Pulmonary artery endothelial cell (primary cell): ENCODE data around the gene PRKG1. TPM values are rescaled to one million over a fixed set of nuclear protein-coding genes. Genes with fewer than 3 reads are reported as not detected.
"Not testable (repeated sequence)": the region's sequence is repeated elsewhere in the genome, so short reads cannot be mapped to it uniquely, and the experiment has no call there.

ENCODE experiments used
- DNase-seq: peaks from one replicate; pipeline ENCODE4 v3.0.0-alpha.2; 2011; ENCODE audit warnings: low read depth, low spot score
- total RNA-seq: library from RNA; depleted of rRNA; stranded (reverse); fragments of >200 nt; gene quantifications from 2 replicates; pipeline ENCODE4 v1.2.3, GENCODE V29; 2014

PRKG1 gene
- total RNA-seq, 1 donor from 2014 or later: 1.3 TPM

GRCh38 chr10:51170518-51171245 lies 96.4 kb downstream of the PRKG1 start:
- DNase-seq: no peak

GRCh38 chr10:51171946-51172345 lies 97.7 kb downstream of the PRKG1 start:
- DNase-seq: no peak

GRCh38 chr10:51176976-51177695 lies 102.8 kb downstream of the PRKG1 start:
- no peak for DNase-seq

- no peak for DNase-seq
Observed at GRCh38 chr10:51178634-51179033, 104.3 kb downstream of the PRKG1 start.

GRCh38 chr10:51180141-51180540 lies 105.9 kb downstream of the PRKG1 start:
- DNase-seq: no peak

- DNase-seq: no peak
Observed at GRCh38 chr10:51183783-51184182, 109.5 kb downstream of the PRKG1 start.

GRCh38 chr10:51186361-51186760 lies 112.1 kb downstream of the PRKG1 start:
- DNase-seq: no peak

- DNase-seq: no peak
Observed at GRCh38 chr10:51188008-51188407, 113.7 kb downstream of the PRKG1 start.

- DNase-seq: no peak
Observed at GRCh38 chr10:51188866-51189265, 114.6 kb downstream of the PRKG1 start.

GRCh38 chr10:51196508-51197175 lies 122.4 kb downstream of the PRKG1 start:
- DNase-seq: no peak

- DNase-seq: no peak
Observed at GRCh38 chr10:51198170-51198569, 123.9 kb downstream of the PRKG1 start.

- no peak for DNase-seq
Observed at GRCh38 chr10:51201947-51202346, 127.7 kb downstream of the PRKG1 start.

GRCh38 chr10:51203359-51203758 lies 129.1 kb downstream of the PRKG1 start:
- DNase-seq: no peak

- no peak for DNase-seq
Observed at GRCh38 chr10:51204066-51204465, 129.8 kb downstream of the PRKG1 start.

- no peak for DNase-seq
Observed at GRCh38 chr10:51204701-51205100, 130.4 kb downstream of the PRKG1 start.

GRCh38 chr10:51206500-51206899 lies 132.2 kb downstream of the PRKG1 start:
- no peak for DNase-seq

GRCh38 chr10:51212937-51213336 lies 138.7 kb downstream of the PRKG1 start:
- DNase-seq: not testable (repeated sequence)

- DNase-seq: no peak
Observed at GRCh38 chr10:51214207-51215196, 140.2 kb downstream of the PRKG1 start.

GRCh38 chr10:51215951-51216834 lies 141.9 kb downstream of the PRKG1 start:
- DNase-seq: no peak

- no peak for DNase-seq
Observed at GRCh38 chr10:51217505-51217904, 143.2 kb downstream of the PRKG1 start.
